SK-N-SH treated with all-trans-retinoic acid at 6 μM for 48 hours (cell line): ENCODE results near the gene PKNOX2.

Source experiments
- ATAC-seq: fragments of 200-7000 bp; cut with Tn5 transposase; 3 replicates; pipeline ENCODE4 v1.9.1; 2020; ENCODE audit warnings: mild to moderate bottlenecking, moderate library complexity
- ARNTL ChIP-seq: fragments of 450-650 bp; formaldehyde crosslinking; IDR thresholded peaks from 2 replicates; pipeline ENCODE4 v1.5.0; 2020; ENCODE audit warnings: low read depth, mild to moderate bottlenecking, moderate library complexity, borderline replicate concordance
- BACH2 ChIP-seq: fragments of 250-450 bp; sonication (Bioruptor Pico); IDR thresholded peaks from 2 replicates; pipeline ENCODE4 v1.9.0; 2021; ENCODE audit warnings: mild to moderate bottlenecking, borderline replicate concordance
- CSDC2 ChIP-seq: fragments of 250-450 bp; sonication (Bioruptor Pico); IDR thresholded peaks from 2 replicates; pipeline ENCODE4 v1.5.0; 2020; ENCODE audit warnings: mild to moderate bottlenecking, moderate library complexity
- CSRNP3 ChIP-seq: fragments of 250-450 bp; sonication (Bioruptor Pico); IDR thresholded peaks from 2 replicates; pipeline ENCODE4 v1.5.1; 2021; ENCODE audit warnings: mild to moderate bottlenecking, moderate library complexity
- ESRRG ChIP-seq: fragments of 250-450 bp; sonication (Bioruptor Pico); IDR thresholded peaks from 2 replicates; pipeline ENCODE4 v1.6.1; 2021; ENCODE audit warnings: mild to moderate bottlenecking
- GLIS3 ChIP-seq: fragments of 250-450 bp; sonication (Bioruptor Pico); IDR thresholded peaks from 2 replicates; pipeline ENCODE4 v1.5.0; 2020; ENCODE audit warnings: mild to moderate bottlenecking, moderate library complexity
- ISL1 ChIP-seq: fragments of 250-450 bp; sonication (Bioruptor Pico); IDR thresholded peaks from 2 replicates; pipeline ENCODE4 v2.1.2; 2022; ENCODE audit warnings: mild to moderate bottlenecking, moderate library complexity
- OSR1 ChIP-seq: fragments of 250-450 bp; sonication (Bioruptor Pico); IDR thresholded peaks from 2 replicates; pipeline ENCODE4 v1.8.0; 2022; ENCODE audit warnings: moderate library complexity, mild to moderate bottlenecking, inconsistent platforms
- PATZ1 ChIP-seq: fragments of 250-450 bp; sonication (Bioruptor Pico); IDR thresholded peaks from 2 replicates; pipeline ENCODE4 v1.8.0; 2020; ENCODE audit warnings: mild to moderate bottlenecking, moderate library complexity, borderline replicate concordance
- PPARA ChIP-seq: fragments of 250-450 bp; sonication (Bioruptor Pico); IDR thresholded peaks from 2 replicates; pipeline ENCODE4 v1.5.0; 2020; ENCODE audit warnings: mild to moderate bottlenecking, borderline replicate concordance
- SNAI2 ChIP-seq: fragments of 250-450 bp; sonication (Bioruptor Pico); IDR thresholded peaks from 2 replicates; pipeline ENCODE4 v1.5.0; 2020; ENCODE audit warnings: mild to moderate bottlenecking, moderate library complexity
- TCF4 ChIP-seq: fragments of 250-450 bp; sonication (Bioruptor Pico); IDR thresholded peaks from 2 replicates; pipeline ENCODE4 v1.8.0; 2021; ENCODE audit warnings: mild to moderate bottlenecking, moderate library complexity, borderline replicate concordance
- TOX ChIP-seq: fragments of 250-450 bp; sonication (Bioruptor Pico); IDR thresholded peaks from 2 replicates; pipeline ENCODE4 v1.8.0; 2021; ENCODE audit warnings: mild to moderate bottlenecking, moderate library complexity, borderline replicate concordance
- ZFP3 ChIP-seq: fragments of 250-450 bp; sonication (Bioruptor Pico); IDR thresholded peaks from 2 replicates; pipeline ENCODE4 v1.5.0; 2020; ENCODE audit warnings: mild to moderate bottlenecking, moderate library complexity
- ZFP30 ChIP-seq: fragments of 450-650 bp; formaldehyde crosslinking; IDR thresholded peaks from 2 replicates; pipeline ENCODE4 v1.5.0; 2022; ENCODE audit warnings: mild to moderate bottlenecking, moderate library complexity
- ZNF565 ChIP-seq: fragments of 450-650 bp; formaldehyde crosslinking; conservative IDR thresholded peaks from 2 replicates; pipeline ENCODE4 v1.5.0; 2020; ENCODE audit warnings: low read depth, mild to moderate bottlenecking, moderate library complexity
- ZNF70 ChIP-seq: fragments of 450-650 bp; formaldehyde crosslinking; IDR thresholded peaks from 2 replicates; pipeline ENCODE4 v1.5.0; 2020; ENCODE audit warnings: mild to moderate bottlenecking, moderate library complexity
- TF ChIP-seq, protein P1 (sequence below): fragments of 250-450 bp; sonication (Bioruptor Pico); IDR thresholded peaks from 2 replicates; pipeline ENCODE4 v1.5.0; 2020; ENCODE audit warnings: mild to moderate bottlenecking, moderate library complexity
- TF ChIP-seq, protein P2 (sequence below): fragments of 250-450 bp; sonication (Bioruptor Pico); IDR thresholded peaks from 2 replicates; pipeline ENCODE4 v1.8.0; 2021; ENCODE audit warnings: low read depth, mild to moderate bottlenecking, moderate library complexity, borderline replicate concordance

PKNOX2 gene

GRCh38 chr11:125382822-125383221 is 218.3 kb downstream of the PKNOX2 start (continued):
- TF ChIP-seq BACH2 (CRISPR knock-in tag): no peak

DNA sequence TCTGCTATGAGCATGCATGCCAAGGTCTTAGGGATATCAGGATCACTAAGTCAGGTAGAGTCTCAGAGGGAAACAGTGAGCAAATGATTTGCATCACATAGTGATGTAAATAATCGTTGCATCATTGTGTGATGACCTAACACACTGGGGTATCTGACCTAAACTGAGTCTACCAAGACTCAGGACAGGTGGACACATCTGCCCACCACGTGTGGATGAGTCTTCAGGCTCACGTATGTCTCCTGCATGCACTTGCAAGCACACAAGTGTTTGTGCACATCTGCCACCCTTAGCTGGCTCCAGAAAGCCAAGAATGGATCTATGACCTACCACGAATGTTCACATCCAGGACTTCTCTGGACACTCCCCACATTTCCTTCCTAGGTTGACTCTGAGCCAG is 220.3 kb downstream of the PKNOX2 start:
- no peak for TF ChIP-seq ISL1 (CRISPR knock-in tag)
- TF ChIP-seq ESRRG: no peak
- TF ChIP-seq CSDC2 (CRISPR knock-in tag): no peak
- no peak for TF ChIP-seq ZNF565
- TF ChIP-seq, protein P1, sequence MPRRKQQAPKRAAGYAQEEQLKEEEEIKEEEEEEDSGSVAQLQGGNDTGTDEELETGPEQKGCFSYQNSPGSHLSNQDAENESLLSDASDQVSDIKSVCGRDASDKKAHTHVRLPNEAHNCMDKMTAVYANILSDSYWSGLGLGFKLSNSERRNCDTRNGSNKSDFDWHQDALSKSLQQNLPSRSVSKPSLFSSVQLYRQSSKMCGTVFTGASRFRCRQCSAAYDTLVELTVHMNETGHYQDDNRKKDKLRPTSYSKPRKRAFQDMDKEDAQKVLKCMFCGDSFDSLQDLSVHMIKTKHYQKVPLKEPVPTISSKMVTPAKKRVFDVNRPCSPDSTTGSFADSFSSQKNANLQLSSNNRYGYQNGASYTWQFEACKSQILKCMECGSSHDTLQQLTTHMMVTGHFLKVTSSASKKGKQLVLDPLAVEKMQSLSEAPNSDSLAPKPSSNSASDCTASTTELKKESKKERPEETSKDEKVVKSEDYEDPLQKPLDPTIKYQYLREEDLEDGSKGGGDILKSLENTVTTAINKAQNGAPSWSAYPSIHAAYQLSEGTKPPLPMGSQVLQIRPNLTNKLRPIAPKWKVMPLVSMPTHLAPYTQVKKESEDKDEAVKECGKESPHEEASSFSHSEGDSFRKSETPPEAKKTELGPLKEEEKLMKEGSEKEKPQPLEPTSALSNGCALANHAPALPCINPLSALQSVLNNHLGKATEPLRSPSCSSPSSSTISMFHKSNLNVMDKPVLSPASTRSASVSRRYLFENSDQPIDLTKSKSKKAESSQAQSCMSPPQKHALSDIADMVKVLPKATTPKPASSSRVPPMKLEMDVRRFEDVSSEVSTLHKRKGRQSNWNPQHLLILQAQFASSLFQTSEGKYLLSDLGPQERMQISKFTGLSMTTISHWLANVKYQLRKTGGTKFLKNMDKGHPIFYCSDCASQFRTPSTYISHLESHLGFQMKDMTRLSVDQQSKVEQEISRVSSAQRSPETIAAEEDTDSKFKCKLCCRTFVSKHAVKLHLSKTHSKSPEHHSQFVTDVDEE (CRISPR knock-in tag): no peak
- no peak for TF ChIP-seq CSRNP3 (CRISPR knock-in tag)
- no peak for TF ChIP-seq SNAI2
- TF ChIP-seq, protein P2, sequence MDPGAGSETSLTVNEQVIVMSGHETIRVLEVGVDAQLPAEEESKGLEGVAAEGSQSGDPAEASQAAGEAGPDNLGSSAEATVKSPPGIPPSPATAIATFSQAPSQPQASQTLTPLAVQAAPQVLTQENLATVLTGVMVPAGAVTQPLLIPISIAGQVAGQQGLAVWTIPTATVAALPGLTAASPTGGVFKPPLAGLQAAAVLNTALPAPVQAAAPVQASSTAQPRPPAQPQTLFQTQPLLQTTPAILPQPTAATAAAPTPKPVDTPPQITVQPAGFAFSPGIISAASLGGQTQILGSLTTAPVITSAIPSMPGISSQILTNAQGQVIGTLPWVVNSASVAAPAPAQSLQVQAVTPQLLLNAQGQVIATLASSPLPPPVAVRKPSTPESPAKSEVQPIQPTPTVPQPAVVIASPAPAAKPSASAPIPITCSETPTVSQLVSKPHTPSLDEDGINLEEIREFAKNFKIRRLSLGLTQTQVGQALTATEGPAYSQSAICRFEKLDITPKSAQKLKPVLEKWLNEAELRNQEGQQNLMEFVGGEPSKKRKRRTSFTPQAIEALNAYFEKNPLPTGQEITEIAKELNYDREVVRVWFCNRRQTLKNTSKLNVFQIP (CRISPR knock-in tag): no peak
- no peak for TF ChIP-seq OSR1 (CRISPR knock-in tag)
- no peak for TF ChIP-seq PPARA (CRISPR knock-in tag)
- TF ChIP-seq ARNTL (CRISPR knock-in tag): no peak
- TF ChIP-seq GLIS3 (CRISPR knock-in tag): no peak
- no peak for TF ChIP-seq TCF4 (CRISPR knock-in tag)
- TF ChIP-seq ZFP3 (CRISPR knock-in tag): no peak
- ATAC-seq: no peak

GRCh38 chr11:125387901-125388300 is 223.3 kb downstream of the PKNOX2 start:
- ATAC-seq: no peak
- TF ChIP-seq PPARA (CRISPR knock-in tag) (no peak), ISL1 (CRISPR knock-in tag) (no peak), ESRRG (no peak), ZNF70 (CRISPR knock-in tag) (no peak), ZFP3 (CRISPR knock-in tag) (no peak), TOX (CRISPR knock-in tag) (no peak), OSR1 (CRISPR knock-in tag) (no peak), ZFP30 (no peak), ZNF565 (no peak)
- TF ChIP-seq, protein P2 (CRISPR knock-in tag): no peak

DNA sequence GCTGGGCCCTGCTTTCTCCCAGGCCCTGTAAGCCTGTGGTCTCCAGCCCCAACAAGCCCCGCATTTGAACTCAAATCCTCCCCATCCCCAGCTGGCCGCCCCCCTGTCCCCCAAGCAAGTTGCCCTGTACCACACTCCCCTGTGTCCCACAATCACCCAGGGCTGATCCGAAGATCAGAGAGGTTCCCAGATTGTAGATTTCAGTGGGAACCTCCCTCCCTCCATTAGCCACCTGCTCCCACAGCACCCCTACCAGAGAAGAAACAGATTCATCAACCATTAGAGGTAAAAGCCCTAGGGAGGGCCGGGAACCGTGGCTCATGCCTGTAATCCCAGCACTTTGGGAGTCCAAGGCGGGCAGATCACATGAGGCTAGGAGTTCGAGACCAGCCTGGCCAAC is 224.1 kb downstream of the PKNOX2 start:
- ATAC-seq: no peak
- TF ChIP-seq ZNF70 (CRISPR knock-in tag) (no peak), CSDC2 (CRISPR knock-in tag) (no peak), PATZ1 (CRISPR knock-in tag) (no peak), TCF4 (CRISPR knock-in tag) (no peak)
- TF ChIP-seq, all 23 proteins: peak for 0
